ENCODE data around the gene COL13A1. TPM values are rescaled to one million over a fixed set of nuclear protein-coding genes. Genes with fewer than 3 reads are reported as not detected.
A peak's percentile ranks its signal among the peaks of the same experiment; 100 is the strongest.

Gene COL13A1
- total RNA-seq, 3 donors from 2014 or later (not counting 1 experiment from before 2014, with no cell fraction given): 5.2 to 22.0 (median 10.3) TPM

- no peaks in the 10 kb centered on the region for H3K4me1 Mint-ChIP-seq
- H3K27ac Mint-ChIP-seq: no peak overlapping the region
These were observed 192.6 kb downstream of the COL13A1 start for GRCh38 chr10:69994262-69994661.

DNA sequence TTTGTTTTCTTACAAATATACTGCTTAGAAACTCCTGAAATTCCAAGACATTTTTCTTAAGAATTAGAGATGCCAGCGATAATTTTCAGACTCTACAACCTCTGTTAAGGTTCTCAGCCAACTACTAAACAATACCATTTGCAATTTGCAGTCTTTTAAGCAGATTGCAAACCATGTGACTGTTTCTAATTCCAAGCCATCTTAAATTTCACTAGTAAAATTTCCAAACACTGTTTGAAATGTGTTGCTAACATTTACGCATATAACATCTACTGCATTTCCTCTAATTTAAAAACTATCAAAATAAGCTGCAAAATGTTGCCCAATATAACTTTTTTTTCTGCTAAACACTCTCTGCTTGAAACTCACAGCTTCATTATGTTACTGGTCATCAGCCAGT, 194.9 kb downstream of the COL13A1 start:
- no peak for DNase-seq
- Histone ChIP-seq H3K9me3 (ENCODE audit: control insufficient read depth, insufficient read depth, low read length) (no peaks in the 10 kb centered on the region), H3K4me3 (ENCODE audit: low read length) (no peak overlapping the region), H3K27ac (ENCODE audit: low read length) (no peak overlapping the region), H3K36me3 (ENCODE audit: control insufficient read depth, insufficient read depth, low read length) (no peaks in the 10 kb centered on the region), H3K27me3 (ENCODE audit: control insufficient read depth, insufficient read depth, low read length) (peaks cover 2% of the 10 kb centered on the region), H3K4me1 (ENCODE audit: control insufficient read depth, insufficient read depth, low read length) (no peaks in the 10 kb centered on the region)
- Mint-ChIP-seq H3K9me3 (no peaks in the 10 kb centered on the region), H3K4me3 (no peak overlapping the region), H3K4me1 (no peaks in the 10 kb centered on the region), H3K27me3 (ENCODE audit: low read depth in 2 of 2) (peaks cover 6 to 31% of the 10 kb centered on the region in 2 donors), H3K27ac (no peak overlapping the region), H3K36me3 (no peaks in the 10 kb centered on the region)
- ATAC-seq: no peak
- intact Hi-C loops (cut with micrococcal nuclease): no loop called here
- 95% methylated on average over 2 of the region's 2 CpGs for WGBS (ENCODE audit: insufficient coverage)
- TF ChIP-seq, protein P1, sequence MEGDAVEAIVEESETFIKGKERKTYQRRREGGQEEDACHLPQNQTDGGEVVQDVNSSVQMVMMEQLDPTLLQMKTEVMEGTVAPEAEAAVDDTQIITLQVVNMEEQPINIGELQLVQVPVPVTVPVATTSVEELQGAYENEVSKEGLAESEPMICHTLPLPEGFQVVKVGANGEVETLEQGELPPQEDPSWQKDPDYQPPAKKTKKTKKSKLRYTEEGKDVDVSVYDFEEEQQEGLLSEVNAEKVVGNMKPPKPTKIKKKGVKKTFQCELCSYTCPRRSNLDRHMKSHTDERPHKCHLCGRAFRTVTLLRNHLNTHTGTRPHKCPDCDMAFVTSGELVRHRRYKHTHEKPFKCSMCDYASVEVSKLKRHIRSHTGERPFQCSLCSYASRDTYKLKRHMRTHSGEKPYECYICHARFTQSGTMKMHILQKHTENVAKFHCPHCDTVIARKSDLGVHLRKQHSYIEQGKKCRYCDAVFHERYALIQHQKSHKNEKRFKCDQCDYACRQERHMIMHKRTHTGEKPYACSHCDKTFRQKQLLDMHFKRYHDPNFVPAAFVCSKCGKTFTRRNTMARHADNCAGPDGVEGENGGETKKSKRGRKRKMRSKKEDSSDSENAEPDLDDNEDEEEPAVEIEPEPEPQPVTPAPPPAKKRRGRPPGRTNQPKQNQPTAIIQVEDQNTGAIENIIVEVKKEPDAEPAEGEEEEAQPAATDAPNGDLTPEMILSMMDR (IDR thresholded peaks at IDR 0.05): no peak

More at GRCh38 chr10:69994262-69994661, 192.6 kb downstream of the COL13A1 start:
- TF ChIP-seq, protein P1 (IDR thresholded peaks at IDR 0.05): no peak
- Mint-ChIP-seq H3K36me3 (no peaks in the 10 kb centered on the region), H3K27me3 (ENCODE audit: low read depth in 2 of 2) (peaks cover 10 to 34% of the 10 kb centered on the region in 2 donors), H3K4me3 (no peak overlapping the region), H3K9me3 (no peaks in the 10 kb centered on the region)
- Histone ChIP-seq H3K27me3 (ENCODE audit: control insufficient read depth, insufficient read depth, low read length) (no peaks in the 10 kb centered on the region), H3K36me3 (ENCODE audit: control insufficient read depth, insufficient read depth, low read length) (no peaks in the 10 kb centered on the region), H3K9me3 (ENCODE audit: control insufficient read depth, insufficient read depth, low read length) (no peaks in the 10 kb centered on the region), H3K4me1 (ENCODE audit: control insufficient read depth, insufficient read depth, low read length) (no peaks in the 10 kb centered on the region), H3K4me3 (ENCODE audit: low read length) (no peak overlapping the region), H3K27ac (ENCODE audit: low read length) (no peak overlapping the region)
- WGBS (ENCODE audit: insufficient coverage): 82% methylated on average over 1 of the region's 2 CpGs
- ATAC-seq (no peak), DNase-seq (peak in 1 of 2 donors; percentile 24)
- intact Hi-C loops (cut with micrococcal nuclease): no loop called here

DNA sequence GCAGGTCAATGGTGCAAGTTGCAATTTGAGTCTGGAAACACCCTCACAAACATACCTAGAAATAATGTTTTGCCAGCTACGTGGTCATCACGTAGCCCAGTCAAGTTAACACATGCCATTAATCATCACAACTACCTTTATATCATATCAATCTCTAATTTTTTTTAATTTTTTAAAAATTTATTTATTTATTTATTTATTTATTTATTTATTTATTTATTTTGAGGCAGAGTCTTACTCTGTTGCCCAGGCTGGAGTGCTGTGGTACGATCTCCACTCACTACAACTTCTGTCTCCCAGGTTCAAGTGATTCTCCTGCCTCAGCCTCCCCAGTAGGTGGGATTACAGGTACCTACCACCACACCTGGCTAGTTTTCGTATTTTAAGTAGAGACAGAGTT, 198.6 kb downstream of the COL13A1 start:
- TF ChIP-seq, protein P1 (IDR thresholded peaks at IDR 0.05): no peak
- intact Hi-C loops (cut with micrococcal nuclease): no loop called here
- Histone ChIP-seq H3K9me3 (ENCODE audit: control insufficient read depth, insufficient read depth, low read length) (no peaks in the 10 kb centered on the region), H3K4me3 (ENCODE audit: low read length) (no peak overlapping the region), H3K27me3 (ENCODE audit: control insufficient read depth, insufficient read depth, low read length) (peaks cover 2% of the 10 kb centered on the region), H3K4me1 (ENCODE audit: control insufficient read depth, insufficient read depth, low read length) (no peaks in the 10 kb centered on the region), H3K36me3 (ENCODE audit: control insufficient read depth, insufficient read depth, low read length) (no peaks in the 10 kb centered on the region), H3K27ac (ENCODE audit: low read length) (no peak overlapping the region)
- DNase-seq: no peak
- 85% methylated on average over 2 of the region's 4 CpGs for WGBS (ENCODE audit: insufficient coverage)
- Mint-ChIP-seq H3K9me3 (no peaks in the 10 kb centered on the region), H3K36me3 (no peaks in the 10 kb centered on the region), H3K27ac (no peak overlapping the region), H3K4me1 (no peaks in the 10 kb centered on the region), H3K4me3 (no peak overlapping the region), H3K27me3 (ENCODE audit: low read depth in 2 of 2) (peaks cover 16 to 47% of the 10 kb centered on the region in 2 donors)
- ATAC-seq: no peak

DNA sequence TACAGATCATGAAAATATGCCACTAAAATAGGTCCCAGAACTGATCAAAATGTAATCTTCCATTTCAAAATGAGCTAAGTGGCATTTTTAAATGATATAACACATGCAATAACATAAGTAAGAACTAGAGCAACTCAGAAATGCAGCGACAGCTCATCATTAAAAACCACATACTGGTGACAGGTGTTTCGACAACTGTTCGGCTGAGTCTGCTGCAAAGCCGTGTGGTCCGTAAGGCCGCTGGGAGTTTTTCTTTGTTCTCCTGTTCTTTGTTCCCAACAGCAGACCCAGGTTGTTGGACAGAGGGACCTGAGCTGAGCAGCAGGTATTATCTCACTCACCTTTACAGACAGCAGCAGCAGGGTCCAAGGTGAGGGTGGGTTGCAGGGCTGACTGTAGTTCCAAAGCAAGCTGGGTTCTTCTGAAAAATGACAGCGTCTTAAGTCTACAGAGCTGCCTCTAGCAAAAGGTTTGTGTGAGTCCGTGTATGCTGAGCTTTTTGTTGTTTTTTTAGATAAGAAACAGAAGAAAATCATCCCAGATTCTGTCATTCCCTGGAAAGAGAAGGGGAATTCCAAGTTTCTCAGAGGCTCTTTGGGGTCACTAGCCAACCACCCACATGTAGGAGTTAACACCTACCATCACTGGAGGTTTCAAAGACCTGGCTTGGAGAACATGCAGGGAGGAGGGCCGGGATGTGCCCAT, 205.6 kb downstream of the COL13A1 start:
- Mint-ChIP-seq H3K9me3 (no peaks in the 10 kb centered on the region), H3K4me1 (no peaks in the 10 kb centered on the region), H3K4me3 (no peak overlapping the region), H3K36me3 (no peaks in the 10 kb centered on the region), H3K27me3 (ENCODE audit: low read depth in 2 of 2) (peaks cover 42 to 92% of the 10 kb centered on the region in 2 donors), H3K27ac (no peak overlapping the region)
- Histone ChIP-seq H3K4me3 (ENCODE audit: low read length) (no peak overlapping the region), H3K36me3 (ENCODE audit: control insufficient read depth, insufficient read depth, low read length) (no peaks in the 10 kb centered on the region), H3K9me3 (ENCODE audit: control insufficient read depth, insufficient read depth, low read length) (no peaks in the 10 kb centered on the region), H3K27me3 (ENCODE audit: control insufficient read depth, insufficient read depth, low read length) (peaks cover 11% of the 10 kb centered on the region), H3K4me1 (ENCODE audit: control insufficient read depth, insufficient read depth, low read length) (no peaks in the 10 kb centered on the region), H3K27ac (ENCODE audit: low read length) (no peak overlapping the region)
- DNase-seq (no peak), ATAC-seq (no peak)
- intact Hi-C loops (cut with micrococcal nuclease): no loop called here
- TF ChIP-seq, protein P1 (IDR thresholded peaks at IDR 0.05): no peak
- 92% methylated on average over 9 of the region's 9 CpGs for WGBS (ENCODE audit: insufficient coverage)

Data from natural killer cell (primary cell).